Neutrophil (primary cell): ENCODE results near the gene KDM4B.
"Not testable (repeated sequence)": the region's sequence is repeated elsewhere in the genome, so short reads cannot be mapped to it uniquely, and the experiment has no call there.

Source experiments
- H3K27ac ChIP-seq: fragments of 200-600 bp; sonication (generic); 2 replicates; pipeline ENCODE4 v1.5.1; 2016; ENCODE audit warnings: mild to moderate bottlenecking, moderate library complexity
- H3K27me3 ChIP-seq: fragments of 200-600 bp; sonication (generic); 2 replicates; pipeline ENCODE4 v1.6.0; 2016; ENCODE audit warnings: mild to moderate bottlenecking
- H3K36me3 ChIP-seq: fragments of 200-600 bp; sonication (generic); 2 replicates; pipeline ENCODE4 v1.5.1; 2017
- H3K4me1 ChIP-seq, 2 experiments: fragments of 200-600 bp in 1 of 2; sonication (generic) in 1 of 2; 1 replicate in 1 of 2; 2 replicates in 1 of 2; pipeline versions ENCODE4 v1.5.1 to v1.6.1; 2013 to 2016; ENCODE audit warnings: low read depth in 1 of 2, low read length in 1 of 2, mild to moderate bottlenecking in 1 of 2, moderate library complexity in 1 of 2; ENCODE audit not compliant: control insufficient read depth in 1 of 2, insufficient read depth in 1 of 2
- H3K4me3 ChIP-seq, 2 experiments: fragments of 200-600 bp in 1 of 2; sonication (generic) in 1 of 2; 1 replicate in 1 of 2; 2 replicates in 1 of 2; pipeline ENCODE4 v1.5.1; 2013 to 2016; ENCODE audit warnings: low read depth in 1 of 2, low read length in 1 of 2, mild to moderate bottlenecking in 1 of 2, moderate library complexity in 1 of 2
- H3K9me3 ChIP-seq: fragments of 200-600 bp; sonication (generic); 2 replicates; pipeline ENCODE4 v1.5.1; 2016
- TF ChIP-seq, protein P1 (sequence below): fragments of 200-600 bp; sonication (generic); IDR thresholded peaks from 2 replicates; pipeline ENCODE4 v1.5.1; 2016; ENCODE audit warnings: antibody characterized with exemption

The KDM4B gene

DNA sequence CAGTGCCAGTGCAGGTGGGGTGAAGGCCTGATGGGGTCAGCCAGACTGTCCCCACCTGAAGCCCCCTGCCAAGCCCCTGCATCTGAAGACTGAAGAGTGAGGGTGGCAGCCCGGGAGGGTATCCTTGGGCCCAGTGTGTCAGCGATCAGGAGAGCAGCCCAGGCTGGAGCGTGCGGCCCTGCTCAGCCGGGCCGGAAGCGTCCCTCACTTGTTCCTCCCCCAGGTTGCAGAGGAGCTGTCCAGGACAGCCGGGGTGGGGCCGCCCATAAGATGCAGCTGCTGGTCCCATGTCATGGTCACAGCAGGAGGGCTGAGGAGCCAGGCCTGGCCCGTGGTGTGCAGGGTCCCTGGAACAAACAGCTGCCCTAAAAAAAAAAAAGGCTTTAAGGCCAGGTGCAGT lies 55.4 kb downstream of the KDM4B start:
- no peaks in the 10 kb centered on the region for H3K27me3 ChIP-seq
- H3K4me1 ChIP-seq = peaks cover 5% of the 10 kb centered on the region in 2 experiments
- H3K4me3 ChIP-seq = no peak overlapping the region
- H3K9me3 ChIP-seq = no peaks in the 10 kb centered on the region
- H3K27ac ChIP-seq = no peak overlapping the region
- TF ChIP-seq, protein P1, sequence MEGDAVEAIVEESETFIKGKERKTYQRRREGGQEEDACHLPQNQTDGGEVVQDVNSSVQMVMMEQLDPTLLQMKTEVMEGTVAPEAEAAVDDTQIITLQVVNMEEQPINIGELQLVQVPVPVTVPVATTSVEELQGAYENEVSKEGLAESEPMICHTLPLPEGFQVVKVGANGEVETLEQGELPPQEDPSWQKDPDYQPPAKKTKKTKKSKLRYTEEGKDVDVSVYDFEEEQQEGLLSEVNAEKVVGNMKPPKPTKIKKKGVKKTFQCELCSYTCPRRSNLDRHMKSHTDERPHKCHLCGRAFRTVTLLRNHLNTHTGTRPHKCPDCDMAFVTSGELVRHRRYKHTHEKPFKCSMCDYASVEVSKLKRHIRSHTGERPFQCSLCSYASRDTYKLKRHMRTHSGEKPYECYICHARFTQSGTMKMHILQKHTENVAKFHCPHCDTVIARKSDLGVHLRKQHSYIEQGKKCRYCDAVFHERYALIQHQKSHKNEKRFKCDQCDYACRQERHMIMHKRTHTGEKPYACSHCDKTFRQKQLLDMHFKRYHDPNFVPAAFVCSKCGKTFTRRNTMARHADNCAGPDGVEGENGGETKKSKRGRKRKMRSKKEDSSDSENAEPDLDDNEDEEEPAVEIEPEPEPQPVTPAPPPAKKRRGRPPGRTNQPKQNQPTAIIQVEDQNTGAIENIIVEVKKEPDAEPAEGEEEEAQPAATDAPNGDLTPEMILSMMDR = no peak
- peaks cover 19% of the 10 kb centered on the region for H3K36me3 ChIP-seq

DNA sequence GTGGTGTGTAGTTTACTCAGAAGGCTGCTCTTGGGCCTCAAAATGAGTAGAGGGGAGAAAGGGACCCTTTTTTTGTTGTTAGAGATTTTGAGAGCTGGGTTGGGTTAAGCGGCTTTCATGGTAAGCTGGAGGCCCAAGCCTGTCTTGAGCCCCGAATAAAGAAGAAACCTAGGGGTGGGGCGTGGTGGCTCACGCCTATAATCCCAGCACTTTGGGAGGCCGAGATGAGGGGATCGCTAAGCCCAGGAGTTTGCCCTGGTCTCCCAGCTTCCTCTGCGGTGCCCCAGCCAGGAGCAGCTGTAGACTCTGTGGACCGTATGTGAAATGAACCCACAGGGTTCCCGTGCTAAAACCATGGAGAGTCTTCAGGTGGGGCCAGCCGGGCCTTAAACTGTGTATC lies 56.1 kb downstream of the KDM4B start:
- Histone ChIP-seq H3K27me3 (no peaks in the 10 kb centered on the region), H3K36me3 (peaks cover 14% of the 10 kb centered on the region), H3K9me3 (no peaks in the 10 kb centered on the region), H3K4me1 (peaks cover 5% of the 10 kb centered on the region in 2 experiments), H3K27ac (no peak overlapping the region), H3K4me3 (no peak overlapping the region)
- TF ChIP-seq, protein P1 = no peak

DNA sequence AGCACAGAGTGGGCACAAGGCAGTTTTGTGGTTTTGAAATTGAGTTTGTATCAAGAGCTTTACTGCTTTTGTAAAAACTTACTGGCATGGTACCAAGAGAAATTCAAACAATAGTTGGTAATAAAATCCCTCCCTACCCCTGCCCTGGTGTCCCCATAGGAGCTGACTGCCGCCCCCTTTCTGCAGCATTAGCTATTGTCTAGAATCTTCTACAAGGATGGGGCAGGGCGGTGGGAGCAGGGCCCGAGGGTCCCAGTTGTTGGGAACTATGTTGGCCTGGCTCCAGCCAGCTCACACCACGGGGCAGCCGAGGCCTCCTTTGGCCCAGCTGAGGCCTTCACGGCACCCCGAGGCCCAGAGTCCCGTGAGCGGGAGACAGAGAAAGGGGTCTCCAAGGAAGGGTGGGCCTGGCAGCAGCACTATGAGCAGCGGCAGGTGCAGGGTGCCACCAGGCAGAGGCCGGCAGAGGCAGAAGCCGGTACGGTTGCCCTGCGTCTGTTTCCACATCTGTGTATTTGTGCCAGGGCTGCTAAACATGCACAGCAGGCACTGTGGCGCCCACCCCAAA lies 57.9 kb downstream of the KDM4B start:
- no peaks in the 10 kb centered on the region for H3K9me3 ChIP-seq
- peaks cover 21% of the 10 kb centered on the region for H3K36me3 ChIP-seq
- H3K4me1 ChIP-seq = peaks cover 5 to 11% of the 10 kb centered on the region in 2 experiments
- TF ChIP-seq, protein P1 = no peak
- no peaks in the 10 kb centered on the region for H3K27me3 ChIP-seq
- H3K4me3 ChIP-seq = no peak overlapping the region
- H3K27ac ChIP-seq = no peak overlapping the region

DNA sequence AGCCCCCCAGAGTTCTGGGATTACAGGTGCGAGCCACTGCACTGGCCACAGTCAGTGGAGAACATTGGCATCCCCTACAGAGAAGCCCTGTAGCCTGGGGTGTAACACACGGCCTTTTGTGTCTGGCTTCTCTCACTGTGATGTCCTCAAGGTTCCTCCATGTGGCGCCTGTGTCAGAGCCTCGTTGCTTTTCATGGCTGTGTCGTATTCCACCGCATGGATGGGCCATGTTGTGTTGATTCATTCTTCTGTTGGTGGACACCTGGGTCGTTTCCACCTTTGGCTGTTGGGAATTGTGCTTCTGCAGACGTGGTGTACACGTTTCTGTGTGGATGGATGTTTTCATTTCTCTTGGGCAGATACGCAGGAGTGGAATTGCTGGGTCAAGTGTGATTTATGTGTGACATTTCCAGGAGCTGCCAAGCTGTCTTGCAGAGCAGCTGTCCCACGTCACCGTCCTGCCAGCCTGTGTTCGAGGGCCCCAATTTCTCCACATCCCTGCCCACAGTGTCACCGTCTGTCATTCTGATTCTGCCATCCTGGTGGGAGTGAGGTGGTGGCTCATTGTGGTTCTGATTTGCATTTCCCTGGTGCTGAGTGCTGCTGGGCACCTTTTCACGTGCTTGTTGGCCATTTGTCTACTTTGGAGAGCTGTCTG lies 59.4 kb downstream of the KDM4B start:
- Histone ChIP-seq H3K4me1 (peaks cover 5 to 13% of the 10 kb centered on the region in 2 experiments), H3K27me3 (no peaks in the 10 kb centered on the region), H3K9me3 (no peaks in the 10 kb centered on the region), H3K27ac (no peak overlapping the region), H3K36me3 (peaks cover 27% of the 10 kb centered on the region), H3K4me3 (no peak overlapping the region)
- TF ChIP-seq, protein P1 = no peak

DNA sequence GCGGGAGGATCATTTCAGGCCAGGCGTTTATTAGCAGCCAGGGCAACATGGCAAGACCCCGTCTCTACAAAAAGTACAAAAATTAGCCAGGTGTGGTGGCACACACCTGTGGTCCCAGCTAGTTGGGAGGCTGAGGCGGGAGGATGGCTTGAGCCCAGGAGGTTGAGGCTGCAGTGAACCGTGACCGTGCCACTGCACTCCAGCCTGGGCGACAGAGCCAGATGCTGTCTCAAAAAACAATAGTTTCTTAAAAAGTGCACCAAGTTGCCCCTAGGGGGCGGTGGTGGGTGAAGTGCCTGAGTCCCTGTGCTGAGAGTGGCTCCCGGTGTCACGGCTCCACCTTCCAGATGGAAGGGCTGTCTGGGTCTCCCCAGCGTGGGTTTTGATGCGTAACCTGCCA lies 60.7 kb downstream of the KDM4B start:
- H3K4me1 ChIP-seq = peaks cover 5 to 13% of the 10 kb centered on the region in 2 experiments
- H3K9me3 ChIP-seq, H3K4me3 ChIP-seq, H3K27ac ChIP-seq, H3K27me3 ChIP-seq: not testable (repeated sequence)
- TF ChIP-seq, protein P1 = peak; percentile 44
- H3K36me3 ChIP-seq = peaks cover 40% of the 10 kb centered on the region
